Astrocyte (in vitro differentiated cells and primary cell): ENCODE data around the gene METTL1.

Experiments used
- CTCF ChIP-seq: IDR thresholded peaks from 2 replicates; pipeline ENCODE4 v1.5.1; 2011; ENCODE audit warnings: low read depth, mild to moderate bottlenecking, inconsistent platforms, low read length, moderate library complexity; ENCODE audit not compliant: insufficient read depth
- EZH2 ChIP-seq: IDR thresholded peaks from 2 replicates; pipeline ENCODE4 v1.6.1; 2012; ENCODE audit warnings: mild to moderate bottlenecking, low read length, inconsistent platforms; ENCODE audit not compliant: insufficient read depth

GRCh38 chr12:57730336-57731067 is 41.4 kb downstream of the METTL1 start:
- no peak for TF ChIP-seq CTCF
- TF ChIP-seq EZH2, result no peak
